Endothelial cell of umbilical vein (primary cell): ENCODE results near the gene ZNF319. TPM values are rescaled to one million over a fixed set of nuclear protein-coding genes. Genes with fewer than 3 reads are reported as not detected.

Experiments used
- BruUV-seq: library from RNA; stranded (reverse); fragments of 400-500 nt; replicated peaks from 2 replicates; lab custom pipeline; 2021; lab: Mats Ljungman, UMichigan
- CTCF ChIA-PET: fragments of 300-600, 350-600 bp; sonication (Branson Sonifier 250); formaldehyde crosslinking; loops from one replicate; lab custom pipeline; 2021; ENCODE audit warnings: antibody characterized with exemption, inconsistent platforms; lab: Charles Lee
- POLR2A ChIA-PET: fragments of 300-600, 350-600 bp; sonication (Branson Sonifier 250); formaldehyde crosslinking; loops from one replicate; lab custom pipeline; 2021; ENCODE audit warnings: antibody characterized with exemption, inconsistent platforms; lab: Charles Lee
- DNase-seq: peaks from one replicate; pipeline ENCODE4 v3.0.0-alpha.2; 2011; ENCODE audit warnings: low read depth, low spot score
- FAIRE-seq: peaks from 2 replicates; lab custom pipeline; 2011; peaks lifted over from hg19 to GRCh38; lab: Jason Lieb, UNC
- H2AFZ ChIP-seq: 2 replicates; pipeline ENCODE4 v1.6.0; 2012; ENCODE audit warnings: low read depth, low read length, control low read depth, inconsistent platforms
- H3K27ac ChIP-seq: 2 replicates; pipeline ENCODE4 v1.5.1; 2011; ENCODE audit warnings: low read depth, mild to moderate bottlenecking, control low read depth, low read length, moderate library complexity; ENCODE audit not compliant: insufficient read depth
- H3K27me3 ChIP-seq, 2 experiments: 2 replicates each; pipeline versions ENCODE4 v1.6.0 to v1.6.1; 2011; ENCODE audit warnings: low read length in 2 of 2, mixed read lengths in 1 of 2; ENCODE audit not compliant: control insufficient read depth in 2 of 2, insufficient read depth in 2 of 2
- H3K36me3 ChIP-seq, 2 experiments: 2 replicates in 1 of 2; 3 replicates in 1 of 2; pipeline ENCODE4 v1.5.1; 2011; ENCODE audit warnings: low read length in 2 of 2, mild to moderate bottlenecking in 1 of 2, moderate library complexity in 1 of 2; ENCODE audit not compliant: control insufficient read depth in 2 of 2, insufficient read depth in 2 of 2; ENCODE audit errors: extremely low read depth in 1 of 2
- H3K4me1 ChIP-seq: 3 replicates; pipeline ENCODE4 v1.5.1; 2011; ENCODE audit warnings: mild to moderate bottlenecking, low read length; ENCODE audit not compliant: control insufficient read depth, insufficient read depth; ENCODE audit errors: extremely low read depth
- H3K4me2 ChIP-seq: 2 replicates; pipeline ENCODE4 v1.6.1; 2011; ENCODE audit warnings: low read length, control low read depth, mixed read lengths; ENCODE audit not compliant: insufficient read depth
- H3K4me3 ChIP-seq, 3 experiments: fragments of 200-600 bp in 1 of 3; sonication (generic), shearing (Covaris generic) in 1 of 3; replicated peaks in 1 of 3; 2 replicates each; pipeline ENCODE4 v1.5.1; 2011 to 2016; ENCODE audit warnings: control low read depth in 3 of 3, low read length in 3 of 3, mild to moderate bottlenecking in 2 of 3, inconsistent platforms in 1 of 3, low read depth in 1 of 3, moderate library complexity in 1 of 3; ENCODE audit not compliant: insufficient read depth in 1 of 3
- H3K79me2 ChIP-seq: 2 replicates; pipeline ENCODE4 v1.6.0; 2012; ENCODE audit warnings: low read length, inconsistent platforms; ENCODE audit not compliant: control insufficient read depth, insufficient read depth
- H3K9ac ChIP-seq: replicated peaks from 2 replicates; pipeline ENCODE3; 2011; ENCODE audit warnings: low read length, control low read depth; ENCODE audit not compliant: insufficient read depth; ENCODE audit errors: extremely low read depth
- H3K9me1 ChIP-seq: replicated peaks from 3 replicates; pipeline ENCODE4 v1.6.0; 2011; ENCODE audit warnings: mild to moderate bottlenecking, low read length; ENCODE audit not compliant: control insufficient read depth, insufficient read depth; ENCODE audit errors: extremely low read depth
- H3K9me3 ChIP-seq: replicated peaks from 2 replicates; pipeline ENCODE4 v1.5.1; 2012; ENCODE audit warnings: low read length, inconsistent platforms; ENCODE audit not compliant: control insufficient read depth, insufficient read depth
- H4K20me1 ChIP-seq: replicated peaks from 2 replicates; pipeline ENCODE3; 2011; ENCODE audit warnings: mild to moderate bottlenecking, low read length; ENCODE audit not compliant: control insufficient read depth, insufficient read depth; ENCODE audit errors: extremely low read depth
- EZH2 ChIP-seq: IDR thresholded peaks from 2 replicates; pipeline ENCODE4 v1.6.1; 2012; ENCODE audit warnings: borderline replicate concordance, low read depth, mild to moderate bottlenecking, moderate library complexity, low read length, inconsistent platforms; ENCODE audit not compliant: severe bottlenecking
- GATA2 ChIP-seq: IDR thresholded peaks from 2 replicates; pipeline ENCODE4 v1.7.0; 2011; ENCODE audit warnings: low read depth, mild to moderate bottlenecking, moderate library complexity, mixed read lengths, low read length; ENCODE audit not compliant: insufficient read length, insufficient read depth
- JUN ChIP-seq: IDR thresholded peaks from 2 replicates; pipeline ENCODE4 v1.6.1; 2011; ENCODE audit warnings: borderline replicate concordance, low read depth; ENCODE audit not compliant: insufficient read length, insufficient read depth
- POLR2A ChIP-seq: IDR thresholded peaks from 2 replicates; pipeline ENCODE4 v1.6.1; 2012; ENCODE audit warnings: low read depth, mild to moderate bottlenecking, control low read depth, low read length
- dilution Hi-C: fragments of 300-500 bp; cut with MboI; formaldehyde crosslinking; loops from one replicate; pipeline ENCODE4 v1.15.0; 2019; ENCODE audit warnings: low sequenced_read_pairs; ENCODE audit not compliant: extremely low pct_ligation_motif_present
- intact Hi-C: fragments of 100-400 bp; cut with micrococcal nuclease; formaldehyde crosslinking; loops from one replicate; pipeline ENCODE4 v1.10.0; 2022
- polyA plus RNA-seq, 4 experiments: library from polyadenylated mRNA; depleted of rRNA in 3 of 4; stranded (reverse) in 3 of 4; unstranded in 1 of 4; fragments of >200 nt; gene quantifications; 2 replicates each; pipeline versions ENCODE4 v1.2.1 to v1.2.3, GENCODE V29; 2011 to 2012; ENCODE audit warnings: missing spikeins in 1 of 4
- total RNA-seq: library from RNA; stranded (reverse); gene quantifications from 2 replicates; pipeline ENCODE4 v1.2.3, GENCODE V29; 2021
- TF ChIP-seq, protein P1 (sequence below): IDR thresholded peaks from 2 replicates; pipeline ENCODE4 v1.6.1; 2011; ENCODE audit not compliant: insufficient read depth, insufficient read length

ZNF319 gene
- total and polyA plus RNA-seq, 2 donors (not counting 3 experiments of a cell fraction or from before 2014, with no cell fraction given) = 5.4 to 9.9 TPM

DNA sequence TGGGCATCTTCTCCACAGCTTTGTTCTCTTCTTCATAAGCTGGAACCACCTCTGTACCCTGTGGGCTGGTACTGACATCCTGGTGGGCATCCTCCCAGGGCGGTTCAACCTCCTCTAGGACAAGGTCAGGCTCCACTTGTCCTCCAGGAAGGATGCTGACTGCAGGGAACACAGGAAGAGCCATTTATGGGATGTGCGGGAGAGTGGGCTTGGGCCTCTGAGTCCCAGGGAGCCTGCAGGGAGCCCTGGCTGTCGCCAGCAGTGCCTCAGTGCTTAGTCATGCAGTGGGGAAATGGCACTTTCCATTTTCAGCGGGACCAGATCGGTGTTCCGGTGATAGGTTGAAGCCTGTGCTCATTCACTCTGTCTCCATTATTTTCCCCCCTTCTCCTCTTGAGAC is 50.1 kb downstream of the ZNF319 start:
- no TSS peak for BruUV-seq
- no peaks in the 10 kb centered on the region for H3K4me1 ChIP-seq
- TF ChIP-seq JUN = no peak
- TF ChIP-seq, protein P1, sequence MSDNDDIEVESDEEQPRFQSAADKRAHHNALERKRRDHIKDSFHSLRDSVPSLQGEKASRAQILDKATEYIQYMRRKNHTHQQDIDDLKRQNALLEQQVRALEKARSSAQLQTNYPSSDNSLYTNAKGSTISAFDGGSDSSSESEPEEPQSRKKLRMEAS = no peak
- TF ChIP-seq POLR2A = no peak
- TF ChIP-seq EZH2 = no peak
- ChIA-PET CTCF (interaction anchor here (1.7 kb wide), 1 partner anchor 11 kb away, joined by 4 read pairs; no protein-coding TSS in a partner anchor), POLR2A (no interaction called here)
- H3K9me1 ChIP-seq = no peaks in the 10 kb centered on the region
- FAIRE-seq = no peak
- H3K9ac ChIP-seq = no peak overlapping the region
- H3K4me2 ChIP-seq = no peak overlapping the region
- no peaks in the 10 kb centered on the region for H3K79me2 ChIP-seq
- H3K9me3 ChIP-seq = no peaks in the 10 kb centered on the region
- H4K20me1 ChIP-seq = no peaks in the 10 kb centered on the region
- H3K27ac ChIP-seq = no peak overlapping the region
- dilution Hi-C loops (no loop called here), intact Hi-C loops (no loop called here)
- no peaks in the 10 kb centered on the region for H3K27me3 ChIP-seq
- no peak for DNase-seq
- no peak overlapping the region for H2AFZ ChIP-seq
- no peaks in the 10 kb centered on the region for H3K36me3 ChIP-seq
- H3K4me3 ChIP-seq = no peak overlapping the region

DNA sequence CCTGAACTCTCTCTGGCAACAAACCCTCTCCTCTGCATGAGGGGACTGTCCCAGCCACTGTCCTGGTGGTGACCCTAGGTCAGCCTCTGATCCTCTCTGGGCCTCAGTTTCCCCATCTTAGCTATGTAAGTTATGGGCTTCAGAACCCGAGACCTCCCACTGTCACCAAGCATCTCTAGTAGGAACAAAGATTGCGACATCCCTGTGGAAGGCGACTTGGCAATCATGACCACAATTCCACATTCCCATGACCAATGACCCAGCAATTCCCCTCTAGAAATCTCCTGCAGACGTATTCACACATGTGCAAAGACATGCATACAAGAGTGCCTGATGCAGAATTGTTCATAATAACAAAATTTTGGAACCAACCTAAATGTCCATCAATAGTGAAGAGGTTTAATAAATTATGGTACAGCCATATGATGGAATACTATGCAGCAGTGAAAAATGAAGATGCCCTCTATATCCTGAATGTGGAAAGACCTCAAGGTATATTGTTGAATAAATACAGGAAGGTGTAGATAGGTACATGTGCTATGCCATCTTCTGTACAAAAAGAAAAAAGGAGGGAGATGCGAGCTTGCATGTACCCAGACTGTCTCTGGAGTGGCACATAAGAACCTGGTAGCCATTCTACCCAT is 50.8 kb downstream of the ZNF319 start:
- H3K9me3 ChIP-seq = no peaks in the 10 kb centered on the region
- H3K4me2 ChIP-seq = no peak overlapping the region
- no peak for TF ChIP-seq EZH2
- TF ChIP-seq GATA2 = no peak
- no peak for TF ChIP-seq POLR2A
- TF ChIP-seq JUN = no peak
- H3K27me3 ChIP-seq = no peaks in the 10 kb centered on the region
- no peaks in the 10 kb centered on the region for H4K20me1 ChIP-seq
- POLR2A ChIA-PET = no interaction called here
- H3K9me1 ChIP-seq = no peaks in the 10 kb centered on the region
- no peaks in the 10 kb centered on the region for H3K36me3 ChIP-seq
- intact Hi-C loops = no loop called here
- FAIRE-seq (no peak), DNase-seq (no peak)
- H2AFZ ChIP-seq = no peak overlapping the region
- no peaks in the 10 kb centered on the region for H3K4me1 ChIP-seq
- BruUV-seq = no TSS peak
- H3K79me2 ChIP-seq = no peaks in the 10 kb centered on the region
- CTCF ChIA-PET = interaction anchor here (1.7 kb wide), 1 partner anchor 11 kb away, joined by 4 read pairs; no protein-coding TSS in a partner anchor
- H3K4me3 ChIP-seq = no peak overlapping the region
- H3K27ac ChIP-seq = no peak overlapping the region
- no peak overlapping the region for H3K9ac ChIP-seq
- dilution Hi-C loops = no loop called here
